H9 (cell line): Measurements from ENCODE around the gene TSSK6. TPM values are rescaled to one million over a fixed set of nuclear protein-coding genes. Genes with fewer than 3 reads are reported as not detected.
A peak's percentile ranks its signal among the peaks of the same experiment; 100 is the strongest.

Source experiments
- DNase-seq: peaks from one replicate; pipeline ENCODE4 v3.0.0-alpha.2; 2017
- H2AFZ ChIP-seq: one replicate; pipeline ENCODE4 v1.6.1; 2013; ENCODE audit warnings: mild to moderate bottlenecking, low read length, control low read depth, moderate library complexity
- H2AK5ac ChIP-seq: 2 replicates; pipeline ENCODE4 v1.6.1; 2013; ENCODE audit warnings: low read length, control low read depth, mixed read lengths; ENCODE audit not compliant: insufficient read length
- H2BK120ac ChIP-seq: one replicate; pipeline ENCODE4 v1.6.1; 2013; ENCODE audit warnings: low read depth, mild to moderate bottlenecking, low read length, control low read depth, inconsistent platforms; ENCODE audit not compliant: poor library complexity, severe bottlenecking
- H2BK12ac ChIP-seq: 2 replicates; pipeline ENCODE4 v1.6.1; 2013; ENCODE audit warnings: low read length, control low read depth, mixed read lengths, low read depth; ENCODE audit not compliant: insufficient read length
- H2BK15ac ChIP-seq: 2 replicates; pipeline ENCODE4 v1.6.1; 2013; ENCODE audit warnings: low read depth, low read length, control low read depth
- H2BK20ac ChIP-seq: one replicate; pipeline ENCODE4 v1.6.1; 2013; ENCODE audit warnings: low read depth, mild to moderate bottlenecking, low read length, control low read depth, inconsistent platforms; ENCODE audit not compliant: poor library complexity, severe bottlenecking
- H2BK5ac ChIP-seq: 2 replicates; pipeline ENCODE4 v1.6.1; 2013; ENCODE audit warnings: low read length, control low read depth, mixed read lengths; ENCODE audit not compliant: insufficient read length
- H3K14ac ChIP-seq: 2 replicates; pipeline ENCODE4 v1.6.1; 2013; ENCODE audit warnings: low read length, control low read depth; ENCODE audit not compliant: insufficient read depth
- H3K18ac ChIP-seq: 2 replicates; pipeline ENCODE4 v1.6.1; 2013; ENCODE audit warnings: low read depth, mild to moderate bottlenecking, mixed read lengths, low read length, control low read depth; ENCODE audit not compliant: insufficient read length
- H3K23ac ChIP-seq: 2 replicates; pipeline ENCODE4 v1.6.1; 2013; ENCODE audit warnings: low read length, control low read depth, mixed read lengths, low read depth; ENCODE audit not compliant: insufficient read length
- H3K23me2 ChIP-seq: 2 replicates; pipeline ENCODE4 v1.6.1; 2013; ENCODE audit warnings: low read depth, mild to moderate bottlenecking, mixed read lengths, low read length, control low read depth; ENCODE audit not compliant: insufficient read length, poor library complexity, severe bottlenecking
- H3K27ac ChIP-seq: 2 replicates; pipeline ENCODE4 v1.5.1; 2013; ENCODE audit warnings: low read length, control low read depth, mixed read lengths, low read depth; ENCODE audit not compliant: insufficient read length
- H3K27me3 ChIP-seq: 2 replicates; pipeline ENCODE4 v1.6.1; 2013; ENCODE audit warnings: low read length, control low read depth, inconsistent platforms; ENCODE audit not compliant: insufficient read depth
- H3K4ac ChIP-seq: 2 replicates; pipeline ENCODE4 v1.6.1; 2013; ENCODE audit warnings: low read depth, mild to moderate bottlenecking, control low read depth, inconsistent platforms, low read length, moderate library complexity
- H3K4me1 ChIP-seq: 2 replicates; pipeline ENCODE4 v1.6.1; 2013; ENCODE audit warnings: low read length, control low read depth, inconsistent platforms; ENCODE audit not compliant: insufficient read depth
- H3K4me2 ChIP-seq: 2 replicates; pipeline ENCODE4 v1.6.1; 2013; ENCODE audit warnings: low read length, control low read depth, mixed read lengths; ENCODE audit not compliant: insufficient read length, insufficient read depth
- H3K56ac ChIP-seq: 2 replicates; pipeline ENCODE4 v1.6.1; 2013; ENCODE audit warnings: low read depth, mild to moderate bottlenecking, mixed read lengths, low read length, control low read depth; ENCODE audit not compliant: insufficient read length
- H3K79me1 ChIP-seq: 2 replicates; pipeline ENCODE4 v1.6.1; 2013; ENCODE audit warnings: low read depth, mild to moderate bottlenecking, moderate library complexity, low read length, control low read depth, inconsistent platforms; ENCODE audit not compliant: insufficient read depth, poor library complexity, severe bottlenecking
- H3K79me2 ChIP-seq: 2 replicates; pipeline ENCODE4 v1.6.1; 2013; ENCODE audit warnings: low read length, control low read depth, inconsistent platforms; ENCODE audit not compliant: insufficient read depth
- H3K9ac ChIP-seq: 2 replicates; pipeline ENCODE4 v1.6.1; 2013; ENCODE audit warnings: low read length, control low read depth, mixed read lengths; ENCODE audit not compliant: insufficient read length; ENCODE audit errors: extremely low read depth
- H3K9me3 ChIP-seq: one replicate; pipeline ENCODE4 v1.6.1; 2013; ENCODE audit warnings: low read depth, low read length, inconsistent platforms; ENCODE audit not compliant: control insufficient read depth
- H3T11ph ChIP-seq: one replicate; pipeline ENCODE4 v1.6.1; 2013; ENCODE audit warnings: mild to moderate bottlenecking, low read length, control low read depth, inconsistent platforms
- H4K20me1 ChIP-seq: one replicate; pipeline ENCODE4 v1.6.1; 2013; ENCODE audit not compliant: control insufficient read depth, insufficient read length, insufficient read depth
- H4K5ac ChIP-seq: 2 replicates; pipeline ENCODE4 v1.6.1; 2013; ENCODE audit warnings: low read depth, mild to moderate bottlenecking, mixed read lengths, low read length, control low read depth; ENCODE audit not compliant: insufficient read length
- H4K8ac ChIP-seq: replicated peaks from 2 replicates; pipeline ENCODE4 v1.6.1; 2013; ENCODE audit warnings: low read length, control low read depth, mixed read lengths, low read depth; ENCODE audit not compliant: insufficient read length
- H4K91ac ChIP-seq: 2 replicates; pipeline ENCODE4 v1.6.1; 2013; ENCODE audit warnings: low read depth, mild to moderate bottlenecking, moderate library complexity, mixed read lengths, low read length, control low read depth; ENCODE audit not compliant: insufficient read length
- H3K27ac Mint-ChIP-seq, 3 experiments: 2 replicates in 2 of 3; 3 replicates in 1 of 3; pipeline ENCODE4 v1.8.0; 2020 to 2021; ENCODE audit warnings: mixed read lengths in 3 of 3, mild to moderate bottlenecking in 1 of 3, moderate library complexity in 1 of 3
- H3K27me3 Mint-ChIP-seq: 2 replicates; pipeline ENCODE4 v1.8.0; 2021; ENCODE audit warnings: low read depth, mild to moderate bottlenecking, moderate library complexity, mixed read lengths
- H3K36me3 Mint-ChIP-seq, 3 experiments: 2 replicates in 2 of 3; 3 replicates in 1 of 3; pipeline ENCODE4 v1.8.0; 2020 to 2021; ENCODE audit warnings: low read depth in 3 of 3, mixed read lengths in 3 of 3; ENCODE audit not compliant: insufficient read depth in 1 of 3
- H3K4me1 Mint-ChIP-seq, 2 experiments: 2 replicates each; pipeline ENCODE4 v1.8.0; 2020; ENCODE audit warnings: mixed read lengths in 2 of 2
- H3K4me3 Mint-ChIP-seq, 2 experiments: 2 replicates in 1 of 2; 3 replicates in 1 of 2; pipeline ENCODE4 v1.8.0; 2020 to 2021; ENCODE audit warnings: mild to moderate bottlenecking in 2 of 2, mixed read lengths in 2 of 2, moderate library complexity in 1 of 2
- H3K9me3 Mint-ChIP-seq, 2 experiments: 2 replicates in 1 of 2; 3 replicates in 1 of 2; pipeline ENCODE4 v1.8.0; 2020; ENCODE audit warnings: mild to moderate bottlenecking in 2 of 2, mixed read lengths in 2 of 2, moderate library complexity in 1 of 2
- CTCF ChIP-seq: fragments of 200-600 bp; sonication (generic); conservative IDR thresholded peaks from 3 replicates; pipeline ENCODE4 v1.8.0; 2021; ENCODE audit warnings: antibody characterized with exemption, mild to moderate bottlenecking
- WGBS: extraction: QIAGEN DNeasy Blood & Tissue Kit; methylation state at CpG from one replicate; pipeline ENCODE4 v1.1.7; 2013; ENCODE audit warnings: missing lambda C conversion rate, low lambda C conversion rate, mixed read lengths; ENCODE audit not compliant: insufficient read length; ENCODE audit errors: extremely low coverage; 5-methylcytosine and 5-hydroxymethylcytosine counted together
- total RNA-seq: library from RNA; stranded (reverse); gene quantifications from 2 replicates; pipeline ENCODE4 v1.2.1, GENCODE V29; 2021

The TSSK6 gene
- total RNA-seq, 1 experiment from 2014 or later = 2.6 TPM

GRCh38 chr19:19562665-19563347, 47.5 kb upstream of the TSSK6 start:
- H3K4me1 Mint-ChIP-seq = peaks cover 5 to 9% of the 10 kb centered on the region in 2 experiments

More at GRCh38 chr19:19562665-19563347, 47.5 kb upstream of the TSSK6 start:
- Histone ChIP-seq H3K9me3 (no peaks in the 10 kb centered on the region), H2AFZ (no peak overlapping the region), H4K20me1 (no peaks in the 10 kb centered on the region), H4K91ac (no peak overlapping the region), H2AK5ac (no peak overlapping the region), H3K14ac (no peak overlapping the region; the same call in 1 of the 2 replicates), H3K9ac (no peak overlapping the region), H2BK20ac (no peak overlapping the region), H3T11ph (no peak overlapping the region), H3K79me1 (no peaks in the 10 kb centered on the region), H3K4me2 (no peak overlapping the region), H3K56ac (no peak overlapping the region), H3K23me2 (no peaks in the 10 kb centered on the region), H4K5ac (no peak overlapping the region), H3K79me2 (no peaks in the 10 kb centered on the region), H2BK12ac (no peak overlapping the region), H3K23ac (no peak overlapping the region), H3K27ac (no peak overlapping the region), H2BK15ac (no peak overlapping the region), H3K4me1 (no peaks in the 10 kb centered on the region; the same call in 1 of the 2 replicates), H2BK5ac (no peak overlapping the region), H3K27me3 (no peaks in the 10 kb centered on the region), H2BK120ac (no peak overlapping the region), H4K8ac (no peak overlapping the region), H3K18ac (no peak overlapping the region), H3K4ac (no peak overlapping the region)
- no peak overlapping the region for H3K4me3 Mint-ChIP-seq
- H3K27ac Mint-ChIP-seq = no peak overlapping the region
- no peak for DNase-seq
- WGBS = no CpG with 5 or more reads among the region's 17 CpGs
- no peaks in the 10 kb centered on the region for H3K27me3 Mint-ChIP-seq
- no peaks in the 10 kb centered on the region for H3K9me3 Mint-ChIP-seq
- H3K36me3 Mint-ChIP-seq = peaks cover 2 to 8% (median 8%) of the 10 kb centered on the region in 3 experiments
- TF ChIP-seq CTCF = peak; percentile 47
